SK-N-SH treated with all-trans-retinoic acid at 6 μM for 48 hours (cell line): ENCODE results near the gene LEMD3.

ENCODE experiments used
- ATAC-seq: fragments of 200-7000 bp; cut with Tn5 transposase; 3 replicates; pipeline ENCODE4 v1.9.1; 2020; ENCODE audit warnings: mild to moderate bottlenecking, moderate library complexity
- ARNTL ChIP-seq: fragments of 450-650 bp; formaldehyde crosslinking; IDR thresholded peaks from 2 replicates; pipeline ENCODE4 v1.5.0; 2020; ENCODE audit warnings: low read depth, mild to moderate bottlenecking, moderate library complexity, borderline replicate concordance
- BACH2 ChIP-seq: fragments of 250-450 bp; sonication (Bioruptor Pico); IDR thresholded peaks from 2 replicates; pipeline ENCODE4 v1.9.0; 2021; ENCODE audit warnings: mild to moderate bottlenecking, borderline replicate concordance
- CREB5 ChIP-seq: fragments of 250-450 bp; sonication (Bioruptor Pico); IDR thresholded peaks from 2 replicates; pipeline ENCODE4 v1.5.1; 2020; ENCODE audit warnings: low read depth, mild to moderate bottlenecking, moderate library complexity
- CSDC2 ChIP-seq: fragments of 250-450 bp; sonication (Bioruptor Pico); IDR thresholded peaks from 2 replicates; pipeline ENCODE4 v1.5.0; 2020; ENCODE audit warnings: mild to moderate bottlenecking, moderate library complexity
- CSRNP3 ChIP-seq: fragments of 250-450 bp; sonication (Bioruptor Pico); IDR thresholded peaks from 2 replicates; pipeline ENCODE4 v1.5.1; 2021; ENCODE audit warnings: mild to moderate bottlenecking, moderate library complexity
- ESRRG ChIP-seq: fragments of 250-450 bp; sonication (Bioruptor Pico); IDR thresholded peaks from 2 replicates; pipeline ENCODE4 v1.6.1; 2021; ENCODE audit warnings: mild to moderate bottlenecking
- GLIS3 ChIP-seq: fragments of 250-450 bp; sonication (Bioruptor Pico); IDR thresholded peaks from 2 replicates; pipeline ENCODE4 v1.5.0; 2020; ENCODE audit warnings: mild to moderate bottlenecking, moderate library complexity
- ISL1 ChIP-seq: fragments of 250-450 bp; sonication (Bioruptor Pico); IDR thresholded peaks from 2 replicates; pipeline ENCODE4 v2.1.2; 2022; ENCODE audit warnings: mild to moderate bottlenecking, moderate library complexity
- OSR1 ChIP-seq: fragments of 250-450 bp; sonication (Bioruptor Pico); IDR thresholded peaks from 2 replicates; pipeline ENCODE4 v1.8.0; 2022; ENCODE audit warnings: moderate library complexity, mild to moderate bottlenecking, inconsistent platforms
- PATZ1 ChIP-seq: fragments of 250-450 bp; sonication (Bioruptor Pico); IDR thresholded peaks from 2 replicates; pipeline ENCODE4 v1.8.0; 2020; ENCODE audit warnings: mild to moderate bottlenecking, moderate library complexity, borderline replicate concordance
- POU6F1 ChIP-seq: fragments of 250-450 bp; sonication (Bioruptor Pico); IDR thresholded peaks from 2 replicates; pipeline ENCODE4 v1.8.0; 2021; ENCODE audit warnings: low read depth, mild to moderate bottlenecking, moderate library complexity, borderline replicate concordance
- PPARA ChIP-seq: fragments of 250-450 bp; sonication (Bioruptor Pico); IDR thresholded peaks from 2 replicates; pipeline ENCODE4 v1.5.0; 2020; ENCODE audit warnings: mild to moderate bottlenecking, borderline replicate concordance
- RARB ChIP-seq: fragments of 250-450 bp; sonication (Bioruptor Pico); IDR thresholded peaks from 2 replicates; pipeline ENCODE4 v1.8.0; 2021; ENCODE audit warnings: mild to moderate bottlenecking, moderate library complexity
- SNAI2 ChIP-seq: fragments of 250-450 bp; sonication (Bioruptor Pico); IDR thresholded peaks from 2 replicates; pipeline ENCODE4 v1.5.0; 2020; ENCODE audit warnings: mild to moderate bottlenecking, moderate library complexity
- TCF4 ChIP-seq: fragments of 250-450 bp; sonication (Bioruptor Pico); IDR thresholded peaks from 2 replicates; pipeline ENCODE4 v1.8.0; 2021; ENCODE audit warnings: mild to moderate bottlenecking, moderate library complexity, borderline replicate concordance
- TOX ChIP-seq: fragments of 250-450 bp; sonication (Bioruptor Pico); IDR thresholded peaks from 2 replicates; pipeline ENCODE4 v1.8.0; 2021; ENCODE audit warnings: mild to moderate bottlenecking, moderate library complexity, borderline replicate concordance
- ZFP3 ChIP-seq: fragments of 250-450 bp; sonication (Bioruptor Pico); IDR thresholded peaks from 2 replicates; pipeline ENCODE4 v1.5.0; 2020; ENCODE audit warnings: mild to moderate bottlenecking, moderate library complexity
- ZFP30 ChIP-seq: fragments of 450-650 bp; formaldehyde crosslinking; IDR thresholded peaks from 2 replicates; pipeline ENCODE4 v1.5.0; 2022; ENCODE audit warnings: mild to moderate bottlenecking, moderate library complexity
- ZNF565 ChIP-seq: fragments of 450-650 bp; formaldehyde crosslinking; conservative IDR thresholded peaks from 2 replicates; pipeline ENCODE4 v1.5.0; 2020; ENCODE audit warnings: low read depth, mild to moderate bottlenecking, moderate library complexity
- ZNF70 ChIP-seq: fragments of 450-650 bp; formaldehyde crosslinking; IDR thresholded peaks from 2 replicates; pipeline ENCODE4 v1.5.0; 2020; ENCODE audit warnings: mild to moderate bottlenecking, moderate library complexity
- ZNF8 ChIP-seq: fragments of 450-650 bp; formaldehyde crosslinking; IDR thresholded peaks from 2 replicates; pipeline ENCODE4 v1.5.0; 2020; ENCODE audit warnings: mild to moderate bottlenecking, moderate library complexity
- TF ChIP-seq, protein P1 (sequence below): fragments of 250-450 bp; sonication (Bioruptor Pico); IDR thresholded peaks from 2 replicates; pipeline ENCODE4 v1.5.0; 2020; ENCODE audit warnings: mild to moderate bottlenecking, moderate library complexity

LEMD3 gene

DNA sequence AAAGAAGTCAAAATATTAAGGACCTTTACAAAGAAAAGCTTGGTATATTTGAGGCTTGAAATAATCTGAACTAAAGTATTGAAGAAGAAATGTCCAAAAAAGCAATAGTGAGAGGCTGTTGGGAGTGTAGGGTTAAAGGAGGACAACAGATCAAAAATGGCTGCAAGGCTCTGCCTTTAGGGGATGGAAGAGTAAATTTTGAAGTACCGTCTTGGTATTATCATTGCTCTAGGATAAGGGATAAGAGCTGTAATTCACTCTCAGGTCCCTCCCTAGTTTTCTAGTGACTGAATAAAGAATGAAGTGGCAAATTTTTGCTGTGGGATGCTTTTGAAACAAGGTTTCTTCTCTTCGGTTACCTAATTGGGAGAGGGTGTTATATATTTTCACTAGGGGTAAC lies 38.7 kb downstream of the LEMD3 start:
- TF ChIP-seq CSDC2 (no peak), ZNF8 (CRISPR knock-in tag) (no peak), PATZ1 (no peak), ZFP3 (CRISPR knock-in tag) (no peak), ESRRG (CRISPR knock-in tag) (no peak)
- TF ChIP-seq, protein P1, sequence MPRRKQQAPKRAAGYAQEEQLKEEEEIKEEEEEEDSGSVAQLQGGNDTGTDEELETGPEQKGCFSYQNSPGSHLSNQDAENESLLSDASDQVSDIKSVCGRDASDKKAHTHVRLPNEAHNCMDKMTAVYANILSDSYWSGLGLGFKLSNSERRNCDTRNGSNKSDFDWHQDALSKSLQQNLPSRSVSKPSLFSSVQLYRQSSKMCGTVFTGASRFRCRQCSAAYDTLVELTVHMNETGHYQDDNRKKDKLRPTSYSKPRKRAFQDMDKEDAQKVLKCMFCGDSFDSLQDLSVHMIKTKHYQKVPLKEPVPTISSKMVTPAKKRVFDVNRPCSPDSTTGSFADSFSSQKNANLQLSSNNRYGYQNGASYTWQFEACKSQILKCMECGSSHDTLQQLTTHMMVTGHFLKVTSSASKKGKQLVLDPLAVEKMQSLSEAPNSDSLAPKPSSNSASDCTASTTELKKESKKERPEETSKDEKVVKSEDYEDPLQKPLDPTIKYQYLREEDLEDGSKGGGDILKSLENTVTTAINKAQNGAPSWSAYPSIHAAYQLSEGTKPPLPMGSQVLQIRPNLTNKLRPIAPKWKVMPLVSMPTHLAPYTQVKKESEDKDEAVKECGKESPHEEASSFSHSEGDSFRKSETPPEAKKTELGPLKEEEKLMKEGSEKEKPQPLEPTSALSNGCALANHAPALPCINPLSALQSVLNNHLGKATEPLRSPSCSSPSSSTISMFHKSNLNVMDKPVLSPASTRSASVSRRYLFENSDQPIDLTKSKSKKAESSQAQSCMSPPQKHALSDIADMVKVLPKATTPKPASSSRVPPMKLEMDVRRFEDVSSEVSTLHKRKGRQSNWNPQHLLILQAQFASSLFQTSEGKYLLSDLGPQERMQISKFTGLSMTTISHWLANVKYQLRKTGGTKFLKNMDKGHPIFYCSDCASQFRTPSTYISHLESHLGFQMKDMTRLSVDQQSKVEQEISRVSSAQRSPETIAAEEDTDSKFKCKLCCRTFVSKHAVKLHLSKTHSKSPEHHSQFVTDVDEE (CRISPR knock-in tag) = no peak
- ATAC-seq = no peak

GRCh38 chr12:65208964-65209654 lies 39.7 kb downstream of the LEMD3 start:
- ATAC-seq = no peak
- no peak for TF ChIP-seq CSDC2

GRCh38 chr12:65209655-65210043 lies 40.3 kb downstream of the LEMD3 start:
- TF ChIP-seq ZNF70 (CRISPR knock-in tag) (no peak), TCF4 (no peak), CREB5 (no peak), ZNF565 (CRISPR knock-in tag) (no peak), GLIS3 (CRISPR knock-in tag) (no peak), RARB (CRISPR knock-in tag) (no peak), ZFP30 (CRISPR knock-in tag) (no peak), BACH2 (CRISPR knock-in tag) (no peak), ARNTL (CRISPR knock-in tag) (no peak), PPARA (CRISPR knock-in tag) (no peak)
- TF ChIP-seq, protein P1 (CRISPR knock-in tag) = no peak
- TF ChIP-seq, all 23 proteins: peak for 0
- ATAC-seq = no peak

- TF ChIP-seq ISL1 (CRISPR knock-in tag) (peak; percentile 37; the same call in 1 of the 2 replicates), ESRRG (CRISPR knock-in tag) (no peak), TOX (CRISPR knock-in tag) (no peak)
- ATAC-seq = peak; percentile 65
Measured at GRCh38 chr12:65217086-65217485, 47.7 kb downstream of the LEMD3 start.

- TF ChIP-seq ZNF8 (CRISPR knock-in tag) (no peak), CSRNP3 (no peak), POU6F1 (CRISPR knock-in tag) (no peak), OSR1 (CRISPR knock-in tag) (no peak), ZNF565 (CRISPR knock-in tag) (no peak), ZFP30 (CRISPR knock-in tag) (no peak), TOX (CRISPR knock-in tag) (no peak), SNAI2 (CRISPR knock-in tag) (no peak), PPARA (CRISPR knock-in tag) (no peak), ZNF70 (CRISPR knock-in tag) (no peak)
- no peak for ATAC-seq
Measured at GRCh38 chr12:65220761-65221160, 51.4 kb downstream of the LEMD3 start.
